Panc1 (cell line): ENCODE data around the gene CLDN16. TPM values are rescaled to one million over a fixed set of nuclear protein-coding genes. Genes with fewer than 3 reads are reported as not detected.

ENCODE experiments used
- ATAC-seq: fragments of 200-7000 bp; cut with Tn5 transposase; 2 replicates; pipeline ENCODE4 v1.9.1; 2020; ENCODE audit warnings: mild to moderate bottlenecking, moderate library complexity
- BruUV-seq: library from RNA; stranded (reverse); fragments of 400-500 nt; replicated peaks from 2 replicates; lab custom pipeline; 2021; lab: Mats Ljungman, UMichigan
- CTCF ChIA-PET: fragments of 300-600 bp; sonication (Branson Sonifier 250); formaldehyde crosslinking; loops from one replicate; lab custom pipeline; 2022; ENCODE audit warnings: antibody characterized with exemption; lab: Charles Lee
- POLR2A ChIA-PET: fragments of 300-600 bp; sonication (Branson Sonifier 250); formaldehyde crosslinking; loops from one replicate; lab custom pipeline; 2022; ENCODE audit warnings: antibody characterized with exemption; lab: Charles Lee
- DNase-seq: peaks from one replicate; pipeline ENCODE4 v3.0.0-alpha.2; 2010; ENCODE audit warnings: low read depth, low spot score
- H3K27ac ChIP-seq: 2 replicates; pipeline ENCODE4 v1.5.1; 2011; ENCODE audit warnings: mild to moderate bottlenecking, low read length, inconsistent platforms
- H3K27me3 ChIP-seq: fragments of 200-500 bp; sonication (Bioruptor generic); 2 replicates; pipeline ENCODE4 v1.6.0; 2014; ENCODE audit warnings: low read length, inconsistent platforms; ENCODE audit not compliant: control insufficient read depth, insufficient read depth
- H3K36me3 ChIP-seq: fragments of 200-500 bp; sonication (Bioruptor generic); 2 replicates; pipeline ENCODE4 v1.5.1; 2014; ENCODE audit warnings: inconsistent platforms, mild to moderate bottlenecking, low read length, moderate library complexity; ENCODE audit not compliant: control insufficient read depth, insufficient read depth
- H3K4me1 ChIP-seq: 2 replicates; pipeline ENCODE4 v1.5.1; 2011; ENCODE audit warnings: inconsistent platforms, mild to moderate bottlenecking, low read length, moderate library complexity; ENCODE audit not compliant: control insufficient read depth, insufficient read depth
- H3K4me3 ChIP-seq, 2 experiments: 2 replicates each; pipeline ENCODE4 v1.5.1; 2011 to 2012; ENCODE audit warnings: low read depth in 2 of 2, low read length in 2 of 2, mild to moderate bottlenecking in 2 of 2, inconsistent platforms in 1 of 2, moderate library complexity in 1 of 2
- H3K9me3 ChIP-seq: fragments of 200-500 bp; sonication (Bioruptor generic); 2 replicates; pipeline ENCODE4 v1.5.1; 2014; ENCODE audit warnings: low read depth, mild to moderate bottlenecking, inconsistent platforms, low read length, moderate library complexity; ENCODE audit not compliant: control insufficient read depth, insufficient read depth
- POLR2AphosphoS5 ChIP-seq: IDR thresholded peaks from 2 replicates; pipeline ENCODE4 v1.6.1; 2012; ENCODE audit warnings: mild to moderate bottlenecking, low read depth, low read length, moderate library complexity
- SIN3A ChIP-seq: IDR thresholded peaks from 2 replicates; pipeline ENCODE4 v1.6.1; 2012; ENCODE audit warnings: low read depth, mild to moderate bottlenecking, low read length, moderate library complexity, borderline replicate concordance; ENCODE audit not compliant: insufficient read depth
- TCF7L2 ChIP-seq: IDR thresholded peaks from 2 replicates; pipeline ENCODE4 v1.6.1; 2011; ENCODE audit warnings: mild to moderate bottlenecking, low read depth, low read length, inconsistent platforms
- in situ Hi-C: cut with HindIII; loops from 2 replicates; pipeline ENCODE4 v1.10.0; 2016; ENCODE audit warnings: low sequenced_read_pairs, low pct_unique_long_range_greater_than_20kb
- intact Hi-C: fragments of 100-400 bp; cut with micrococcal nuclease; formaldehyde crosslinking; loops from one replicate; pipeline ENCODE4 v1.10.0; 2022; ENCODE audit not compliant: unreplicated experiment
- total RNA-seq: library from RNA; stranded (reverse); gene quantifications from one replicate; pipeline ENCODE4 v1.2.1, GENCODE V29; 2021; ENCODE audit not compliant: unreplicated experiment
- TF ChIP-seq, protein P1 (sequence below): fragments of 450-650 bp; IDR thresholded peaks from 2 replicates; pipeline ENCODE4 v1.5.1; 2017; ENCODE audit warnings: mild to moderate bottlenecking
- TF ChIP-seq, protein P2 (sequence below), 2 experiments: IDR thresholded peaks; 2 replicates each; pipeline ENCODE4 v1.6.1; 2011 to 2012; ENCODE audit warnings: low read depth in 2 of 2, control low read depth in 1 of 2, low read length in 1 of 2, mild to moderate bottlenecking in 1 of 2, moderate library complexity in 1 of 2; ENCODE audit not compliant: insufficient read depth in 1 of 2

CLDN16 gene
- total RNA-seq, 1 experiment from 2014 or later: not detected

DNA sequence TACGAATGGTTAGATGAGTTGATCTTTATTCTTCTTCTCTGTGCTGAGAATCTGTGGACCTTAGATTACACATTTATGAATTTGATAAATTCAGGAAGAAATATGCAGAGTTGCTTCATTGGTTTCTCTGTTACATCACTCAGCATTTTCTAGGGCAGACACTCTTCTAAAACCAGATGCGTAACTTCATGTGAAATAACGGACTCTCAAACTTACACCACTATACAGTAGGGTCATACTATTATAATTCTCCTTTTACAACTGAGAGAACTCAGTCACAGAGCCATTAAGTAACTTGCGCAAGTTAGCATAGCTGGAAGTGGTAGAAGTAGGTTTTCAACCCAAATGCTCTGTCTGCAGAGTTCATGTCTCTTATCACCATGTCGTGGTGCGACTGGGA, 56.0 kb downstream of the CLDN16 start:
- POLR2A ChIA-PET: no interaction called here
- in situ Hi-C loops: no loop called here

DNA sequence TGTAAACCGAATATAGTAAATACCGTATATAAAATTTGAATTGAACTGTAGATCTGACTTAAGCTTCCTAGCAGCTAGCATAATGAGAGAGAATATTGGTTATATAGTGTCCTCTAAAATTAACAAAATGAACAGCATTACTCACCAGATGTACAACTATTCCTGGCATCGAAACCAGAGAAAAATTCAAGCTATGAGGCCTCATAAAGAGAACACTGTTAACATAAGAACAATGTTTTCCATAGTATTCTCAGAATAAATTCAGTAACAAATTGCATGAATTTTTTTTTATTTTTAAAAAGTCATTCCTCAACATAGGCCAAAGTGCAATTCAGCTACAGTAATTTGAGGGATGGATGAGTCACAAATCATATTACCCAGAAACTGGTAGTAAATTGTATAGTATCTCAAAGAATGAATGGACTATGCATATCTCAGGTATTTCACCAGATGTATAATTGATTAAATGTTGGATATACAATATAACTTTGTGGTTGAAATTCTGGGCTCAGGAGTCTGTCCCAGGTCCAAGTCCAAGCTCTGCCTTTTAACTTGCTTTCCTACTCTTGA, 56.7 kb downstream of the CLDN16 start:
- Histone ChIP-seq H3K36me3 (no peaks in the 10 kb centered on the region), H3K27ac (no peak overlapping the region), H3K4me3 (no peak overlapping the region), H3K4me1 (no peaks in the 10 kb centered on the region), H3K9me3 (no peaks in the 10 kb centered on the region), H3K27me3 (no peaks in the 10 kb centered on the region)
- POLR2A ChIA-PET: no interaction called here
- intact Hi-C loops (loop anchor here (5.0 kb wide), 1 partner anchor 217 kb away; no protein-coding TSS in a partner anchor), in situ Hi-C loops (no loop called here)
- CTCF ChIA-PET: interaction anchor here (0.7 kb wide), 1 partner anchor 499 kb away, joined by 4 read pairs; no protein-coding TSS in a partner anchor
- BruUV-seq: no TSS peak
- DNase-seq (no peak), ATAC-seq (no peak)
- no peak for TF ChIP-seq TCF7L2
- TF ChIP-seq, protein P1, sequence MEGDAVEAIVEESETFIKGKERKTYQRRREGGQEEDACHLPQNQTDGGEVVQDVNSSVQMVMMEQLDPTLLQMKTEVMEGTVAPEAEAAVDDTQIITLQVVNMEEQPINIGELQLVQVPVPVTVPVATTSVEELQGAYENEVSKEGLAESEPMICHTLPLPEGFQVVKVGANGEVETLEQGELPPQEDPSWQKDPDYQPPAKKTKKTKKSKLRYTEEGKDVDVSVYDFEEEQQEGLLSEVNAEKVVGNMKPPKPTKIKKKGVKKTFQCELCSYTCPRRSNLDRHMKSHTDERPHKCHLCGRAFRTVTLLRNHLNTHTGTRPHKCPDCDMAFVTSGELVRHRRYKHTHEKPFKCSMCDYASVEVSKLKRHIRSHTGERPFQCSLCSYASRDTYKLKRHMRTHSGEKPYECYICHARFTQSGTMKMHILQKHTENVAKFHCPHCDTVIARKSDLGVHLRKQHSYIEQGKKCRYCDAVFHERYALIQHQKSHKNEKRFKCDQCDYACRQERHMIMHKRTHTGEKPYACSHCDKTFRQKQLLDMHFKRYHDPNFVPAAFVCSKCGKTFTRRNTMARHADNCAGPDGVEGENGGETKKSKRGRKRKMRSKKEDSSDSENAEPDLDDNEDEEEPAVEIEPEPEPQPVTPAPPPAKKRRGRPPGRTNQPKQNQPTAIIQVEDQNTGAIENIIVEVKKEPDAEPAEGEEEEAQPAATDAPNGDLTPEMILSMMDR: no peak
- TF ChIP-seq POLR2AphosphoS5: no peak
- no peak for TF ChIP-seq SIN3A
- TF ChIP-seq, protein P2, sequence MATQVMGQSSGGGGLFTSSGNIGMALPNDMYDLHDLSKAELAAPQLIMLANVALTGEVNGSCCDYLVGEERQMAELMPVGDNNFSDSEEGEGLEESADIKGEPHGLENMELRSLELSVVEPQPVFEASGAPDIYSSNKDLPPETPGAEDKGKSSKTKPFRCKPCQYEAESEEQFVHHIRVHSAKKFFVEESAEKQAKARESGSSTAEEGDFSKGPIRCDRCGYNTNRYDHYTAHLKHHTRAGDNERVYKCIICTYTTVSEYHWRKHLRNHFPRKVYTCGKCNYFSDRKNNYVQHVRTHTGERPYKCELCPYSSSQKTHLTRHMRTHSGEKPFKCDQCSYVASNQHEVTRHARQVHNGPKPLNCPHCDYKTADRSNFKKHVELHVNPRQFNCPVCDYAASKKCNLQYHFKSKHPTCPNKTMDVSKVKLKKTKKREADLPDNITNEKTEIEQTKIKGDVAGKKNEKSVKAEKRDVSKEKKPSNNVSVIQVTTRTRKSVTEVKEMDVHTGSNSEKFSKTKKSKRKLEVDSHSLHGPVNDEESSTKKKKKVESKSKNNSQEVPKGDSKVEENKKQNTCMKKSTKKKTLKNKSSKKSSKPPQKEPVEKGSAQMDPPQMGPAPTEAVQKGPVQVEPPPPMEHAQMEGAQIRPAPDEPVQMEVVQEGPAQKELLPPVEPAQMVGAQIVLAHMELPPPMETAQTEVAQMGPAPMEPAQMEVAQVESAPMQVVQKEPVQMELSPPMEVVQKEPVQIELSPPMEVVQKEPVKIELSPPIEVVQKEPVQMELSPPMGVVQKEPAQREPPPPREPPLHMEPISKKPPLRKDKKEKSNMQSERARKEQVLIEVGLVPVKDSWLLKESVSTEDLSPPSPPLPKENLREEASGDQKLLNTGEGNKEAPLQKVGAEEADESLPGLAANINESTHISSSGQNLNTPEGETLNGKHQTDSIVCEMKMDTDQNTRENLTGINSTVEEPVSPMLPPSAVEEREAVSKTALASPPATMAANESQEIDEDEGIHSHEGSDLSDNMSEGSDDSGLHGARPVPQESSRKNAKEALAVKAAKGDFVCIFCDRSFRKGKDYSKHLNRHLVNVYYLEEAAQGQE (IDR thresholded peaks at IDR 0.05; ENCODE audit: insufficient read depth in 1 of 2, low read depth in 2 of 2, low read length in 1 of 2): no peak

More for the DNA sequence above, 56.0 kb downstream of the CLDN16 start:
- Histone ChIP-seq H3K4me1 (no peaks in the 10 kb centered on the region), H3K36me3 (no peaks in the 10 kb centered on the region), H3K27me3 (no peaks in the 10 kb centered on the region), H3K9me3 (no peaks in the 10 kb centered on the region), H3K4me3 (no peak overlapping the region), H3K27ac (no peak overlapping the region)
- TF ChIP-seq, protein P2 (IDR thresholded peaks at IDR 0.05; ENCODE audit: insufficient read depth in 1 of 2, low read depth in 2 of 2, low read length in 1 of 2): no peak
- TF ChIP-seq, protein P1: no peak
- TF ChIP-seq TCF7L2 (no peak), SIN3A (no peak), POLR2AphosphoS5 (no peak)
- no peak for DNase-seq
- ATAC-seq: no peak
- CTCF ChIA-PET: no interaction called here
- BruUV-seq: no TSS peak
- intact Hi-C loops: loop anchor here (5.0 kb wide), 1 partner anchor 217 kb away; no protein-coding TSS in a partner anchor
